Measurements from ENCODE around the gene SMIM35. TPM values are rescaled to one million over a fixed set of nuclear protein-coding genes. Genes with fewer than 3 reads are reported as not detected.

SMIM35 gene
- total RNA-seq, 2 donors from 2014 or later = 0.36 to 0.67 TPM

GRCh38 chr11:118102721-118103261, 16.0 kb upstream of the SMIM35 start:
- Mint-ChIP-seq H3K27ac (no peak overlapping the region), H3K9me3 (no peaks in the 10 kb centered on the region), H3K4me1 (ENCODE audit: low read depth) (no peaks in the 10 kb centered on the region), H3K4me3 (no peak overlapping the region), H3K36me3 (ENCODE audit: insufficient read depth in 2 of 2) (no peaks in the 10 kb centered on the region), H3K27me3 (ENCODE audit: low read depth) (peaks cover 5% of the 10 kb centered on the region)
- DNase-seq (no peak), ATAC-seq (replicated peaks in 1 of 2) (no peak)

- H3K36me3 Mint-ChIP-seq (ENCODE audit: insufficient read depth in 2 of 2) = no peaks in the 10 kb centered on the region
- ATAC-seq (replicated peaks in 1 of 2) (no peak), DNase-seq (no peak)
- H3K4me1 Mint-ChIP-seq (ENCODE audit: low read depth) = no peaks in the 10 kb centered on the region
- peaks cover 7% of the 10 kb centered on the region for H3K27me3 Mint-ChIP-seq (ENCODE audit: low read depth)
- H3K27ac Mint-ChIP-seq = no peak overlapping the region
- no peaks in the 10 kb centered on the region for H3K9me3 Mint-ChIP-seq
- no peak overlapping the region for H3K4me3 Mint-ChIP-seq
Measured at GRCh38 chr11:118100691-118101232, 14.0 kb upstream of the SMIM35 start.

GRCh38 chr11:118099838-118100556, 13.2 kb upstream of the SMIM35 start:
- H3K36me3 Mint-ChIP-seq (ENCODE audit: insufficient read depth in 2 of 2) = no peaks in the 10 kb centered on the region
- no peaks in the 10 kb centered on the region for H3K4me1 Mint-ChIP-seq (ENCODE audit: low read depth)
- no peak overlapping the region for H3K4me3 Mint-ChIP-seq
- H3K27me3 Mint-ChIP-seq (ENCODE audit: low read depth) = peaks cover 7% of the 10 kb centered on the region
- ATAC-seq (replicated peaks in 1 of 2) = no peak
- H3K27ac Mint-ChIP-seq = no peak overlapping the region
- H3K9me3 Mint-ChIP-seq = no peaks in the 10 kb centered on the region
- no peak for DNase-seq

DNA sequence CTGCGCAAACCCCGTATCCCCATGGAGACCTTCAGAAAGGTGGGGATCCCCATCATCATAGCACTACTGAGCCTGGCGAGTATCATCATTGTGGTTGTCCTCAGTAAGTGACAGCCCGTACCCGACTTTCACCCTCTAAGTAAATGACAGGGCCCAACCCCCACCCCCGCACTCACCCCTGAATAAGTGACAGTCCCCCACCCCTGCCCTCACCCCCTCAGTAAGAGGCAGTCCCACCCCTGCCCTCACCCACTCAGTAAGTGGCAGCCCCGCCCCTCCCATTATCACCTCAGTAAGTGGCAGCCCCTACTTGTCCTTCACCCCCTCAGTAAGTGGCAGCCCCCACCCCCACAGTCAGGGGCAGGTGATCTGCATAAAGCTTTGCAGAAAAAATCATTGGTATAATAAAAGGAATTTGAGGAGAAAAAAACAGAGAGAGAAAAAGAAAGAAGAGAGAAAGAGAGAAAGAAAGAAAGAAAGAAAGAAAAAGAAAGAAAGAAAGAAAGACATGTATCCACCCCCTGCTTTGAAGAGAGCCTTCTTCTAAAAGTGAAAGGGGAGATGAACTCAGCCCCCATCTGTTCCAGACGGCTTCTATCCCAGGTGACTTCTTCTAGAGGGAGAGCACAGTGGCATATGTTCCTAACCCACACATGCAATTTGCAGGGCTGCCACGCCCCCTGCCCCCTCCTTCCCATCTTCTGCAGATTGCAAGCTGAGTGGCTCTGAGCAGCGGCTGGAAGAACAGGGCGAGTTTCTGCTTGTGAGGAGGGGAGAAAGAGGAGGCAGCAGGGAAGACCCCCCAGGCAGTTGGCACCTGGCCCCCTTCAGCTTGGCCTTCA, 12.5 kb upstream of the SMIM35 start:
- H3K27me3 Mint-ChIP-seq (ENCODE audit: low read depth) = peaks cover 7% of the 10 kb centered on the region
- no peaks in the 10 kb centered on the region for H3K36me3 Mint-ChIP-seq (ENCODE audit: insufficient read depth in 2 of 2)
- no peak overlapping the region for H3K27ac Mint-ChIP-seq
- DNase-seq (no peak), ATAC-seq (replicated peaks in 1 of 2) (no peak)
- no peak overlapping the region for H3K4me3 Mint-ChIP-seq
- no peaks in the 10 kb centered on the region for H3K9me3 Mint-ChIP-seq
- no peaks in the 10 kb centered on the region for H3K4me1 Mint-ChIP-seq (ENCODE audit: low read depth)

GRCh38 chr11:118095967-118096367, 9.2 kb upstream of the SMIM35 start:
- DNase-seq (no peak), ATAC-seq (replicated peaks in 1 of 2) (no peak)
- H3K4me1 Mint-ChIP-seq (ENCODE audit: low read depth) = no peaks in the 10 kb centered on the region
- H3K9me3 Mint-ChIP-seq = no peaks in the 10 kb centered on the region
- peaks cover 22% of the 10 kb centered on the region for H3K27me3 Mint-ChIP-seq (ENCODE audit: low read depth)
- no peak overlapping the region for H3K27ac Mint-ChIP-seq
- no peaks in the 10 kb centered on the region for H3K36me3 Mint-ChIP-seq (ENCODE audit: insufficient read depth in 2 of 2)
- no peak overlapping the region for H3K4me3 Mint-ChIP-seq

- Mint-ChIP-seq H3K36me3 (ENCODE audit: insufficient read depth in 2 of 2) (no peaks in the 10 kb centered on the region), H3K9me3 (no peaks in the 10 kb centered on the region), H3K4me1 (ENCODE audit: low read depth) (no peaks in the 10 kb centered on the region), H3K27me3 (ENCODE audit: low read depth) (peaks cover 24% of the 10 kb centered on the region), H3K27ac (no peak overlapping the region), H3K4me3 (no peak overlapping the region)
- ATAC-seq (replicated peaks in 1 of 2) (no peak), DNase-seq (no peak)
Measured at GRCh38 chr11:118095493-118095892, 8.7 kb upstream of the SMIM35 start.

GRCh38 chr11:118092907-118093571, 6.3 kb upstream of the SMIM35 start:
- ATAC-seq (replicated peaks in 1 of 2) = no peak
- H3K27me3 Mint-ChIP-seq (ENCODE audit: low read depth) = peaks cover 21% of the 10 kb centered on the region
- H3K9me3 Mint-ChIP-seq = peaks cover 4 to 7% of the 10 kb centered on the region in 2 donors
- no peak overlapping the region for H3K4me3 Mint-ChIP-seq
- no peak for DNase-seq
- H3K27ac Mint-ChIP-seq = no peak overlapping the region
- H3K4me1 Mint-ChIP-seq (ENCODE audit: low read depth) = no peaks in the 10 kb centered on the region
- peaks cover 4 to 7% of the 10 kb centered on the region in 2 donors for H3K36me3 Mint-ChIP-seq (ENCODE audit: insufficient read depth in 2 of 2)

DNA sequence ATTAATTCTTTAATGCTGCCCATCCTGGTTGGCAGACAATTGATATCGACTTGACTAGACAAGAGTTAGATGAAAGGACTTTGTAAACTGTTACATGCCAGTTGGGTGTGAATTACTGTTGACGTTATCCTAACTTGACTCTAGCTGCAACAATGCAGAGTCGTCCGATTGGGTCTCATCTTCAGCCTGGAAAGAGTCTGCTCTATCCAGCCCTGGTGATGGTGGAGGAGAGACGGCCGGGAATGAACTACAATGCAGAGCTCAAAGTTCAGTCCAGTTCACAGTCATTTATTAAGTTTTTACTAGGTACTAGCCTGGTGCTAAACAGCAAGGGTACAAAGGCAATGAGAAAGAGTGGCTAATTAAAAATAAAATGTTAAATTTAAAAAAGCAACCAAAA, 4.9 kb upstream of the SMIM35 start:
- Mint-ChIP-seq H3K9me3 (peaks cover 4 to 14% of the 10 kb centered on the region in 2 donors), H3K36me3 (ENCODE audit: insufficient read depth in 2 of 2) (peaks cover 11 to 16% of the 10 kb centered on the region in 2 donors), H3K27me3 (ENCODE audit: low read depth) (peaks cover 17% of the 10 kb centered on the region), H3K4me3 (no peak overlapping the region), H3K4me1 (ENCODE audit: low read depth) (no peaks in the 10 kb centered on the region), H3K27ac (no peak overlapping the region)
- no peak for ATAC-seq (replicated peaks in 1 of 2)
- DNase-seq = no peak

DNA sequence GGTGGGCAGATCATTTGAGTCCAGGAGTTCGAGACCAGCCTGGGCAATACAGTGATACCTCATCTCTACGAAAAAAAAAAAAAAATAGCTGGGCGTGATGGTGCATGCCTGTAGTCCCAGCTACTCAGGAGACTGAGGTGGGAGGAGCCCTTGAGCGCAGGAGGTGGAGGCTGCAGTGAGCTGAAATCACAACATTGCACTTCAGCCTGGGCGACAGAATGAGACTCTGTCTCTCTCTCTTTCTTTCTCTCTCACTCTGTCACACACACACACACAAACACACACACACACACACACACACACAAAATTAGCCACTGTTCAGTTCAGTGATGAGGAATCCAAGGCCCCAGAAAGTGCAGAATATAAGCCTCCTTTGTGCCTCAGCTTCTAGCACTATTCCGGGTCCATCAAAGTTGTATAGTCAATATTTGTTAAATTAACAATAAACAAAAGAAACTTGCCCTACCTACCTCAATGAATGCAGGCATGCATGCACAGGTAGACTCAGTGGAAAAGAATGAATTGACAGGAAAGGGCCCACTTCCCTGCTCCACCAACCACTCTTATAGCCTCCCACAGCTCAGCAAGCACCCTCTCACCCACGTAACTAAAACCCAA, 3.9 kb upstream of the SMIM35 start:
- no peak overlapping the region for H3K4me3 Mint-ChIP-seq
- no peak for DNase-seq
- H3K27ac Mint-ChIP-seq = no peak overlapping the region
- ATAC-seq (replicated peaks in 1 of 2) = no peak
- H3K4me1 Mint-ChIP-seq (ENCODE audit: low read depth) = no peaks in the 10 kb centered on the region
- peaks cover 4 to 16% of the 10 kb centered on the region in 2 donors for H3K9me3 Mint-ChIP-seq
- peaks cover 11 to 22% of the 10 kb centered on the region in 2 donors for H3K36me3 Mint-ChIP-seq (ENCODE audit: insufficient read depth in 2 of 2)
- peaks cover 17% of the 10 kb centered on the region for H3K27me3 Mint-ChIP-seq (ENCODE audit: low read depth)

GRCh38 chr11:118088531-118088930, 1.8 kb upstream of the SMIM35 start:
- peaks cover 11 to 22% of the 10 kb centered on the region in 2 donors for H3K36me3 Mint-ChIP-seq (ENCODE audit: insufficient read depth in 2 of 2)
- H3K4me1 Mint-ChIP-seq (ENCODE audit: low read depth) = peaks cover 5% of the 10 kb centered on the region
- DNase-seq (no peak), ATAC-seq (replicated peaks in 1 of 2) (no peak)
- no peak overlapping the region for H3K27ac Mint-ChIP-seq
- H3K4me3 Mint-ChIP-seq = no peak overlapping the region
- peaks cover 17% of the 10 kb centered on the region for H3K27me3 Mint-ChIP-seq (ENCODE audit: low read depth)
- H3K9me3 Mint-ChIP-seq = peaks cover 4 to 16% of the 10 kb centered on the region in 2 donors

DNA sequence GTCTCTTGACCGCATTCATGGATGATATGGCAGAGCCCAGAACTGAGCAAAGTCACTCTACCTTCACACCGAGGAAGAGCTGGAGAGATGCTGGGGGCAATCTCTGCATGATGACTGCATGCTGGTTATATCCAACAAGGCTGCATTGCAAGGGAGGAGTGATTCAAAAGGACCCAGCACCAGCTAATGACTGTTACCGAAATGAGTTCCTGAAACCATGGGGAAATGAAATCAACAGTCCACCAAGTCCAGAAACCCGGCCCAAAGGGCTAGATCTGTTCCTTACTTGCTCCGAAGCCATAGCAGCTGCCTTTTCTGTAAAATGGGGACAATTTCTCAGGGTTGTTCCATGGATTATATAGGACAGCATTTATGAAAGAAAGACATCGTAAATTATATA, 1.2 kb upstream of the SMIM35 start:
- Mint-ChIP-seq H3K27ac (no peak overlapping the region), H3K4me1 (ENCODE audit: low read depth) (peaks cover 5% of the 10 kb centered on the region), H3K36me3 (ENCODE audit: insufficient read depth in 2 of 2) (peaks cover 11 to 22% of the 10 kb centered on the region in 2 donors), H3K4me3 (no peak overlapping the region), H3K9me3 (peaks cover 4 to 16% of the 10 kb centered on the region in 2 donors), H3K27me3 (ENCODE audit: low read depth) (peaks cover 17% of the 10 kb centered on the region)
- ATAC-seq (replicated peaks in 1 of 2) = no peak
- no peak for DNase-seq

DNA sequence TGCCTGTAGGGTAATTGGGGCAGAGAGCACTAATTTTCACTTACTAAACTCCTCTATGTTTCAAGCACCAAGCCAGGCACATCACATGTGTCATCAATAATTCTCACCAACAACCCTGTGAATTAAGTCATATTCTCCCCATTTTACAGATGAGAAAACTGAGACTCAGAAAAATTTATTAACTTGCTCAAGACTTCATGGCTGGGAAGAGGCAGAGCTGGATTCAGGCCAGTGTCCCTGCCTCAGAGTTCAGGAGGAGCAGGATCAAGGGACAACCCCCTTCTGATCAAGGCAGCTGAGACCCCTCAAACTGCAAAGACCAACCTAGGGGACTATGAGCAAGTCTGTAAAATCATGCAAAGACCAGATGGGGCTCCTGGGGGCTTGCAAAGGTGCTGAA, 2.1 kb downstream of the SMIM35 start:
- Mint-ChIP-seq H3K4me3 (no peak overlapping the region), H3K27me3 (ENCODE audit: low read depth) (peaks cover 5% of the 10 kb centered on the region), H3K36me3 (ENCODE audit: insufficient read depth in 2 of 2) (peaks cover 11 to 22% of the 10 kb centered on the region in 2 donors), H3K9me3 (peaks cover 4 to 16% of the 10 kb centered on the region in 2 donors), H3K27ac (no peak overlapping the region), H3K4me1 (ENCODE audit: low read depth) (peaks cover 5% of the 10 kb centered on the region)
- no peak for DNase-seq
- no peak for ATAC-seq (replicated peaks in 1 of 2)

All from activated T-cell treated with anti-CD3 and anti-CD28 coated beads, Interleukin-2, amount 50 U/mL, for 72 hours (primary cell).